ENCODE measurements around the gene TNFSF15. TPM values are rescaled to one million over a fixed set of nuclear protein-coding genes. Genes with fewer than 3 reads are reported as not detected.
A peak's percentile ranks its signal among the peaks of the same experiment; 100 is the strongest.

The TNFSF15 gene
- total and polyA plus RNA-seq, 2 donors (not counting 3 experiments of a cell fraction or from before 2014, with no cell fraction given): 8.4 to 14.3 TPM

DNA sequence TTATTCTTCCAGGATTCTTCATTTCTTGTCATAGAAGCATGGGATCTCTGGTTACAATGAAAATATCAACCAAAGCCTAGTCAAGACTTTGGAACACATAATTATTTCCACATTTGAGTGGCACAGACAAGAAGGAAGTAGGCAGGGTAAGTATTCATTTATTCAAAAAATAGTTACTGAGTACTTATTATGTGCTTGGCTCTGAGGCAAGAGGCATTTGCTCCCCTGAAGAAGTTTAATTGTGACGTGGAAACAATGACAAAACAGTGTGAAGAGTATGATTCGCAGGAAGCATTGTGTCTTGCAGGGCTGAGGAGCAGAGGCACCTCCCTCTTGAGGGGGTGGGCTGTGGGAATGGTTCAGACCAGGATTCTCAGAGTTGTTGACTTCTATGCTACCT is 45.0 kb upstream of the TNFSF15 start:
- Histone ChIP-seq H3K9me1 (replicated peaks; ENCODE audit: control insufficient read depth, extremely low read depth, insufficient read depth, low read length) (no peaks in the 10 kb centered on the region), H3K27ac (ENCODE audit: insufficient read depth, low read depth, low read length) (no peak overlapping the region), H3K9ac (replicated peaks; ENCODE audit: extremely low read depth, insufficient read depth, low read length) (no peak overlapping the region), H3K4me3 (replicated peaks in 1 of 3; ENCODE audit: insufficient read depth in 1 of 3, low read depth in 1 of 3, low read length in 3 of 3) (no peak overlapping the region), H3K9me3 (replicated peaks; ENCODE audit: control insufficient read depth, insufficient read depth, low read length) (no peaks in the 10 kb centered on the region), H3K27me3 (ENCODE audit: control insufficient read depth in 2 of 2, insufficient read depth in 2 of 2, low read length in 2 of 2) (no peaks in the 10 kb centered on the region), H3K36me3 (ENCODE audit: control insufficient read depth in 2 of 2, extremely low read depth in 1 of 2, insufficient read depth in 2 of 2, low read length in 2 of 2) (no peaks in the 10 kb centered on the region), H3K4me2 (ENCODE audit: insufficient read depth, low read length) (no peak overlapping the region), H2AFZ (ENCODE audit: low read depth, low read length) (no peak overlapping the region), H3K4me1 (ENCODE audit: control insufficient read depth, extremely low read depth, insufficient read depth, low read length) (peaks cover 9% of the 10 kb centered on the region), H4K20me1 (replicated peaks; ENCODE audit: control insufficient read depth, extremely low read depth, insufficient read depth, low read length) (no peaks in the 10 kb centered on the region), H3K79me2 (ENCODE audit: control insufficient read depth, insufficient read depth, low read length) (no peaks in the 10 kb centered on the region)
- FAIRE-seq (no peak), DNase-seq (ENCODE audit: low read depth, low spot score) (peak; percentile 24)
- BruUV-seq (replicated peaks): no TSS peak
- CTCF ChIA-PET: no interaction called here
- dilution Hi-C loops (cut with MboI; ENCODE audit: extremely low pct_ligation_motif_present, low sequenced_read_pairs): no loop called here
- intact Hi-C loops (cut with micrococcal nuclease): no loop called here
- POLR2A ChIA-PET: no interaction called here
- no peak for TF ChIP-seq GATA2 (IDR thresholded peaks at IDR 0.05; ENCODE audit: insufficient read depth, insufficient read length, low read depth, low read length)
- TF ChIP-seq, protein P1, sequence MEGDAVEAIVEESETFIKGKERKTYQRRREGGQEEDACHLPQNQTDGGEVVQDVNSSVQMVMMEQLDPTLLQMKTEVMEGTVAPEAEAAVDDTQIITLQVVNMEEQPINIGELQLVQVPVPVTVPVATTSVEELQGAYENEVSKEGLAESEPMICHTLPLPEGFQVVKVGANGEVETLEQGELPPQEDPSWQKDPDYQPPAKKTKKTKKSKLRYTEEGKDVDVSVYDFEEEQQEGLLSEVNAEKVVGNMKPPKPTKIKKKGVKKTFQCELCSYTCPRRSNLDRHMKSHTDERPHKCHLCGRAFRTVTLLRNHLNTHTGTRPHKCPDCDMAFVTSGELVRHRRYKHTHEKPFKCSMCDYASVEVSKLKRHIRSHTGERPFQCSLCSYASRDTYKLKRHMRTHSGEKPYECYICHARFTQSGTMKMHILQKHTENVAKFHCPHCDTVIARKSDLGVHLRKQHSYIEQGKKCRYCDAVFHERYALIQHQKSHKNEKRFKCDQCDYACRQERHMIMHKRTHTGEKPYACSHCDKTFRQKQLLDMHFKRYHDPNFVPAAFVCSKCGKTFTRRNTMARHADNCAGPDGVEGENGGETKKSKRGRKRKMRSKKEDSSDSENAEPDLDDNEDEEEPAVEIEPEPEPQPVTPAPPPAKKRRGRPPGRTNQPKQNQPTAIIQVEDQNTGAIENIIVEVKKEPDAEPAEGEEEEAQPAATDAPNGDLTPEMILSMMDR (IDR thresholded peaks at IDR 0.05; ENCODE audit: extremely low read depth in 1 of 2, insufficient read depth in 1 of 2, low read depth in 1 of 2, low read length in 2 of 2): no peak
- no peak for TF ChIP-seq POLR2A (IDR thresholded peaks at IDR 0.05; ENCODE audit: low read depth, low read length)
- no peak for TF ChIP-seq MAX (IDR thresholded peaks at IDR 0.05; ENCODE audit: insufficient read depth, insufficient read length)
- TF ChIP-seq MYC (IDR thresholded peaks at IDR 0.05; ENCODE audit: low read depth, low read length): no peak
- no peak for TF ChIP-seq EZH2 (IDR thresholded peaks at IDR 0.05; ENCODE audit: borderline replicate concordance, low read depth, low read length, severe bottlenecking)
- no peak for TF ChIP-seq POLR2AphosphoS5 (IDR thresholded peaks at IDR 0.05; ENCODE audit: insufficient read depth, low read depth, low read length)
- TF ChIP-seq JUN (IDR thresholded peaks at IDR 0.05; ENCODE audit: borderline replicate concordance, insufficient read depth, insufficient read length, low read depth): no peak
- no peak for TF ChIP-seq FOS (IDR thresholded peaks at IDR 0.05; ENCODE audit: borderline replicate concordance, insufficient read depth, low read length)
